ENCODE measurements around the gene SLC26A1.
"Not testable (repeated sequence)": the region's sequence is repeated elsewhere in the genome, so short reads cannot be mapped to it uniquely, and the experiment has no call there.

SLC26A1 gene

DNA sequence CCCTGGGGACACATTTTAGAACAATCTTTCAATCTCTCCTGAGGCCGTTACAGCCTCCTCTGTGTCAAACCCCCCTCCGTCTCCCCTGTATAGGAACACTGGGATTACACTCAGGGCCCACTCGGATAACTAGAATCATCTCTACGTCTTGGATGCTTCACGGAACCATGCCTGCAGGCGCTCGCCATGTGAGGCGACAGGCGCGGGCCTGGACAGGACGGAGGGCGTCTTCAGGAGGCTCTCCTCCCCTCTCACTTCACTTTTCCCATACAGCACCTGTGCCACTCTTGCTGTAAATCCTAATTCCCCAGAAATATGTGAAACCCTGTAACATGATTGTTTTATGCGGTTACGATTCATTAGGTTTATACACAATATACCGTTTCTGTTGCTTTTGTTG lies 10.4 kb downstream of the SLC26A1 start:
- no peak overlapping the region for H3K4me3 ChIP-seq (ENCODE audit: low read depth, low read length)
- no peak for DNase-seq (ENCODE audit: low read depth)
- in situ Hi-C loops (cut with HindIII; ENCODE audit: low sequenced_read_pairs), result no loop called here
- TF ChIP-seq, protein P1, sequence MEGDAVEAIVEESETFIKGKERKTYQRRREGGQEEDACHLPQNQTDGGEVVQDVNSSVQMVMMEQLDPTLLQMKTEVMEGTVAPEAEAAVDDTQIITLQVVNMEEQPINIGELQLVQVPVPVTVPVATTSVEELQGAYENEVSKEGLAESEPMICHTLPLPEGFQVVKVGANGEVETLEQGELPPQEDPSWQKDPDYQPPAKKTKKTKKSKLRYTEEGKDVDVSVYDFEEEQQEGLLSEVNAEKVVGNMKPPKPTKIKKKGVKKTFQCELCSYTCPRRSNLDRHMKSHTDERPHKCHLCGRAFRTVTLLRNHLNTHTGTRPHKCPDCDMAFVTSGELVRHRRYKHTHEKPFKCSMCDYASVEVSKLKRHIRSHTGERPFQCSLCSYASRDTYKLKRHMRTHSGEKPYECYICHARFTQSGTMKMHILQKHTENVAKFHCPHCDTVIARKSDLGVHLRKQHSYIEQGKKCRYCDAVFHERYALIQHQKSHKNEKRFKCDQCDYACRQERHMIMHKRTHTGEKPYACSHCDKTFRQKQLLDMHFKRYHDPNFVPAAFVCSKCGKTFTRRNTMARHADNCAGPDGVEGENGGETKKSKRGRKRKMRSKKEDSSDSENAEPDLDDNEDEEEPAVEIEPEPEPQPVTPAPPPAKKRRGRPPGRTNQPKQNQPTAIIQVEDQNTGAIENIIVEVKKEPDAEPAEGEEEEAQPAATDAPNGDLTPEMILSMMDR (IDR thresholded peaks at IDR 0.05; ENCODE audit: low read depth, low read length, missing control alignments), result no peak

DNA sequence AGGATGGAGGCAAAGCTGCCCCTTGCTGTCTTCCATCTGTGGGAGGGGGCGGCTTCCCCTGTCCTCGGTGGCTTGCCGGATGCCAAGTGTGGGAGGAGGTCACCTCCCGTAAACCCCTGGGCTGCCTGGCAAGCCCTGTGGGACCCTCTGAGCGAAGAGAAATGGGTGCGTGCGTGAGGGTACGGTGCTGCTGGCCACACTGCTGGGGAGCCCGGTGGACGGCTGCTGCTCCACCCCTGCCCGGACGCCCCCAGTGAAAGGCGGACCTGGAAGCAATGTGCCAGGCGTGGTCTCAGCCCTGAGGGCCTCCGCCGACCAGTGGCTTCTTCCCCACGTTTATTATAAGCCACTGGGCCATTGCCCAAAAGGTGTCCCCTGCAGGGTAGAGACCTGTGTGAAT lies 10.9 kb downstream of the SLC26A1 start:
- H3K4me3 ChIP-seq (ENCODE audit: low read depth, low read length), result no peak overlapping the region
- TF ChIP-seq, protein P1 (IDR thresholded peaks at IDR 0.05; ENCODE audit: low read depth, low read length, missing control alignments), result no peak
- in situ Hi-C loops (cut with HindIII; ENCODE audit: low sequenced_read_pairs), result no loop called here
- DNase-seq (ENCODE audit: low read depth), result no peak

DNA sequence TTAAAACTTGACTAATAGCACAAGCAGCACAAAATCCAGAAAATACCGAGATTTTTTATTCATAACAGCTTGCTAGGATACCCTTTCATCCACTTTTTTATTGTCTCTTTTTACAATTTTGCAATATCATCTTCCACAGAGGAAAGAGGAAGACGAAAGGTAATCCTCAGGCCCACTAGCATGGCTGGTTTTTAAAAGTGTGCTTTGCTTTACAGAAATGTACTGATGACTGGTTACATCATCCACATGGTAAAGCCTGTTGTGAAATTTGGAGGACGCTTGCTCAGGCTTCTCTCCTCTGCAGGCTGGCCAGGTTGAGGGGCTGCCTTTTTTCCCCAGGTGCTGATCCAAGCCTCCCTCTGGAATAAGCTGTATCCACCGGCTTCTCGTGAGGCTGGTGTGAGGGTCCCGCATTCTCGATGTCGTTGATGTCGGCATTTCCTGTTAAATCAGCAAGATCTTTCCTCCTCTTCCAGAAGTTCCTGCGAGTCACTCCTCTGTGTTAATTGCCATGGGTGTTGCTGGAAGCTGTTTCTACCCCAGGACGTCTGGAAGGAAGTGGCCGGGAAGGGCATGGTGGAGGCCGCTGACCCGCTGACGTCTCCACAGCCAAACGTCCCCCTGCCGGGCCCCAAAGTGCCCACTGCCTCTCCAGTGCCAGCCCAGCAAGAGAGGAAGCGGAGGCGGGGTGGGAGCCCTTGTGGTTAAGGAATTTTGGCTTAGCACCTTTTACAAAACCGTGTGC lies 14.1 kb downstream of the SLC26A1 start:
- DNase-seq (ENCODE audit: low read depth), result no peak
- TF ChIP-seq, protein P1 (IDR thresholded peaks at IDR 0.05; ENCODE audit: low read depth, low read length, missing control alignments), result no peak
- in situ Hi-C loops (cut with HindIII; ENCODE audit: low sequenced_read_pairs), result no loop called here
- no peak overlapping the region for H3K4me3 ChIP-seq (ENCODE audit: low read depth, low read length)

DNA sequence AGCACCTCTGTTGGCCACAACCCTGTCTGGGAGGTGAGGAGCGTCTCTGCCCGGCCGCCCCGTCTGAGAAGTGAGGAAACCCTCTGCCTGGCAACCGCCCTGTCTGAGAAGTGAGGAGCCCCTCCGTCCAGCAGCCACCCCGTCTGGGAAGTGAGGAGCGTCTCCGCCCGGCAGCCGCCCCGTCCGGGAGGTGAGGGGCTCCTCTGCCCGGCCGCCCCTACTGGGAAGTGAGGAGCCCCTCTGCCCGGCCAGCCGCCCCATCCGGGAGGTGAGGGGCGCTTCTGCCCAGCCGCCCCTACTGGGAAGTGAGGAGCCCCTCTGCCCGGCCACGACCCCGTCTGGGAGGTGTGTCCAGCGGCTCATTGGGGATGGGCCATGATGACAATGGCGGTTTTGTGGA lies 17.2 kb downstream of the SLC26A1 start:
- DNase-seq (ENCODE audit: low read depth); H3K4me3 ChIP-seq (ENCODE audit: low read depth, low read length); in situ Hi-C loops (cut with HindIII; ENCODE audit: low sequenced_read_pairs): not testable (repeated sequence)

DNA sequence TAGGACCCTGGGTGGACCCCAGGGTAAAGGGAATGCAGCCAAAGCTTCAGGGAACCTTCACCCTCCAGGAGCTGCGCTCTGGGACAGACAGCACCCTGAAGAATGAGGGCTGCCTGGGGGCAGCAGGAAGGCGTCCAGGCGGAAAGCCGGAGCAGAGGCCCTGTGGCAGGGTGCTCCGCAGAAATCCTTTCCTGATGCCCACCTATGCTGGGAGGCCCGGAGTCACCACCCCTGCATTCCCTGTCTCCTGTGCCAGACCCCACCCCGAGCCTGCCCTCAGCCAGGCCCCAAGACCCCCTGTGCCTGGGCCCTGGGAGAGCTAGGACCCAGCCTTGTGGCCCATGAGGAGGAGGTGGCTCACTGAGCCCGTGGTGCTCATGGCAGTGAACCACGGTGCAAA lies 18.5 kb downstream of the SLC26A1 start:
- in situ Hi-C loops (cut with HindIII; ENCODE audit: low sequenced_read_pairs), result loop anchor here (5.0 kb wide), 2 partner anchors 42 to 58 kb away; partner anchors contain the start of genes GAK and TMEM175
- H3K4me3 ChIP-seq (ENCODE audit: low read depth, low read length), result no peak overlapping the region
- TF ChIP-seq, protein P1 (IDR thresholded peaks at IDR 0.05; ENCODE audit: low read depth, low read length, missing control alignments), result no peak
- DNase-seq (ENCODE audit: low read depth), result no peak

DNA sequence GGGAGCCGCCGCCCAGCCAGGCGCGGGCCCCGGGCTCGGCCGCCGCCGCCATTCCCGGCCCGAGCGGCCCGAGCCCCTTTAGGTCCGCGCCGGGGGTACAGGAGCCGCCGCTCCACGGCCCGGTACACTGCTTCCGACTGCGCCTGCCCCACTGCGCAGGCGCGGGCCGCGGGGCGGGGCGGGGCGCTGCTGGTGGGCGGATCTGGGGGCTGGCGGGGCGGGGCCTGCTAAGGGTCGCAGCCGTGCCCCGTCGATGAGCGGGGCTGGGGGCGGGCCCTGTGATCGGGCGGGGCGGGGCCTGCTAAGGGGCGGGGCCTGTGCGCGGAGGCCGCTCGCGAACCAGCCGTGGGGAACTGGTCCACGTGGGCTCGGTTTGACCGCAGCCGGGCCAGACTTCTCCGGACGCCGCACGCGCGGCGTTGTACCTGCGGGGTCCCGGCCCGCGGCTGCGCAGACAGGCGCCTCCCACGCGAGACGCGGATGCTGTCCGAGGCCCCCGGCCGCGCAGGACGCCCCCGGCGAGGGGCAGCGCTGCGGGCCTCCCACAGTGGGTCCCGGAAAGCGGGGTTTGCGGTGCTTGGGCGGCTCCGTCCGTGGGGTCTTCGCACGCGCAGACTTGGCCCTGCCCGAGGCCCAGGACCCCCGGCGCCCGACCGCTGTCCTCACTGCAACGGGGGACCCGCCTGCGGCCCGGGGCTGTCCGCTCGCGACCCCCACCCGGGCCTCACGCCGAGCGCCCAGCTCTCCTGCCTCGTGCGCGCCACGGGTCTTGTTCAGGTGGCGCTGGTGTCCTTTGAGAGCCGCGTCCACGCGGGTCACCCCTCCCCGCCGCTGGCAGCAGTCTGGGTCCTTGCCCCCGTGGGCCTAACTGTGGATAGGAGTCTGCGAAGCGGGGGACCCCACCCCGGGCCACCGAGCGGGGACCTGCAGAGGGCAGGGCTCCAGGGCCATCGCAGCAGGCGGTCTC lies 19.5 kb downstream of the SLC26A1 start, which contains the start of gene DGKQ:
Gene DGKQ, minus strand, starts transcription at position 139 of the 967 bp plus-strand sequence. Its CDS starts 87 bp downstream, at position 52.
- peak within 1 kb of the TSS; percentile 67 for H3K4me3 ChIP-seq (ENCODE audit: low read depth, low read length)
- TF ChIP-seq, protein P1 (IDR thresholded peaks at IDR 0.05; ENCODE audit: low read depth, low read length, missing control alignments), result no peak
- in situ Hi-C loops (cut with HindIII; ENCODE audit: low sequenced_read_pairs), result loop anchor here (5.0 kb wide), 2 partner anchors 41 to 59 kb away; partner anchors contain the start of genes GAK and TMEM175

More for the DNA sequence above, 19.5 kb downstream of the SLC26A1 start, which contains the start of gene DGKQ:
- peak; percentile 24 for DNase-seq (ENCODE audit: low read depth)

Measured in astrocyte of the cerebellum (primary cell).